Testis (tissue), 3 donors: Measurements from ENCODE around the gene RAPGEF5. TPM values are rescaled to one million over a fixed set of nuclear protein-coding genes. Genes with fewer than 3 reads are reported as not detected.
A peak's percentile ranks its signal among the peaks of the same experiment; 100 is the strongest.
"Not testable (repeated sequence)": the region's sequence is repeated elsewhere in the genome, so short reads cannot be mapped to it uniquely, and the experiment has no call there.

Experiments
- DNase-seq: peaks from one replicate; pipeline ENCODE4 v3.0.0-alpha.2; 2019
- H3K27ac ChIP-seq, 2 donors: fragments of 200-600 bp; sonication (generic); one replicate each; pipeline ENCODE4 v1.5.1; 2019
- H3K27me3 ChIP-seq: fragments of 200-600 bp; sonication (generic); one replicate; pipeline ENCODE4 v1.5.1; 2019
- H3K36me3 ChIP-seq: fragments of 200-600 bp; sonication (generic); one replicate; pipeline ENCODE4 v1.5.1; 2017; ENCODE audit warnings: low read depth; ENCODE audit errors: missing control alignments
- H3K4me1 ChIP-seq: fragments of 200-600 bp; sonication (generic); one replicate; pipeline ENCODE4 v1.5.1; 2019
- H3K4me3 ChIP-seq, 2 donors: fragments of 200-600 bp; sonication (generic); one replicate each; pipeline ENCODE4 v1.5.1; 2017 to 2019
- H3K9me3 ChIP-seq: fragments of 200-600 bp; sonication (generic); one replicate; pipeline ENCODE4 v1.5.1; 2017
- CTCF ChIP-seq, 3 experiments: fragments of 450-650 bp in 2 of 3; fragments of 200-600 bp in 1 of 3; sonication (generic) in 1 of 3; IDR thresholded peaks; one replicate each; pipeline ENCODE4 v1.5.1; 2016 to 2019; ENCODE audit warnings: antibody characterized with exemption in 3 of 3, mild to moderate bottlenecking in 2 of 3, moderate library complexity in 1 of 3
- POLR2A ChIP-seq: fragments of 450-650 bp; IDR thresholded peaks from one replicate; pipeline ENCODE4 v1.6.1; 2017; ENCODE audit warnings: antibody characterized with exemption, mild to moderate bottlenecking, moderate library complexity
- WGBS, 2 donors: methylation state at CpG; one replicate each; pipeline ENCODE4 v1.1.5; 2018; 5-methylcytosine and 5-hydroxymethylcytosine counted together
- intact Hi-C: fragments of 100-400 bp; cut with DNase I; formaldehyde crosslinking; loops from one replicate; pipeline ENCODE4 v1.15.1; 2023; ENCODE audit warnings: low total_unique reads
- polyA plus RNA-seq: library from polyadenylated mRNA; stranded (reverse); fragments of 350-450 nt; fragmentation: Illumina TruSeq; extraction: RNeasy Lipid Tissue Mini Kit (QIAGEN cat#74804); gene quantifications from one replicate; pipeline ENCODE4 v1.2.3, GENCODE V29; 2014; ENCODE audit warnings: low read depth, low replicate concordance; ENCODE audit not compliant: insufficient read depth
- total RNA-seq, 2 donors: library from RNA; depleted of rRNA; stranded (reverse); fragments of >200 nt; gene quantifications; one replicate each; pipeline ENCODE4 v1.2.3, GENCODE V29; 2016

RAPGEF5 gene
- total and polyA plus RNA-seq, 3 donors from 2014 or later = 16.8 to 67.5 (median 63.8) TPM

- Histone ChIP-seq H3K27ac (no peak overlapping the region), H3K27me3 (no peaks in the 10 kb centered on the region), H3K4me3 (no peak overlapping the region), H3K36me3 (no peaks in the 10 kb centered on the region), H3K9me3 (no peaks in the 10 kb centered on the region), H3K4me1 (peaks cover 6% of the 10 kb centered on the region)
- 63 to 82% methylated on average over 6 of the region's 6 CpGs for WGBS, 2 donors
- DNase-seq = no peak
- no peak for TF ChIP-seq POLR2A
- TF ChIP-seq CTCF (IDR thresholded peaks at IDR 0.05) = no peak
- intact Hi-C loops = no loop called here
Observed at GRCh38 chr7:22087861-22088260, 269.1 kb downstream of the RAPGEF5 start.

- Histone ChIP-seq H3K27me3 (no peaks in the 10 kb centered on the region), H3K36me3 (no peaks in the 10 kb centered on the region), H3K4me1 (no peaks in the 10 kb centered on the region), H3K9me3 (no peaks in the 10 kb centered on the region), H3K4me3 (peak overlapping the region; percentile 57 to 80), H3K27ac (peak overlapping the region; percentile 88 to 89)
- no peak for DNase-seq
- intact Hi-C loops = no loop called here
- TF ChIP-seq CTCF (IDR thresholded peaks at IDR 0.05) = no peak
- TF ChIP-seq POLR2A = no peak
- WGBS, 2 donors = 14 to 23% methylated on average over 10 of the region's 10 CpGs
Observed at GRCh38 chr7:22083704-22084240, 273.2 kb downstream of the RAPGEF5 start.

- Histone ChIP-seq H3K27me3 (no peaks in the 10 kb centered on the region), H3K27ac (peak overlapping the region; percentile 88 to 89), H3K4me3 (peak overlapping the region; percentile 57 to 80), H3K9me3 (no peaks in the 10 kb centered on the region), H3K4me1 (no peaks in the 10 kb centered on the region), H3K36me3 (no peaks in the 10 kb centered on the region)
- TF ChIP-seq CTCF (IDR thresholded peaks at IDR 0.05) (peak; percentile 86 to 93 (median 88)), POLR2A (no peak)
- intact Hi-C loops = no loop called here
- WGBS, 2 donors = 0 to 1% methylated on average over 29 to 44 of the region's 55 CpGs
- DNase-seq = peak; percentile 92
Observed at GRCh38 chr7:22082886-22083703, 273.9 kb downstream of the RAPGEF5 start.

- peak overlapping the region; percentile 88 to 89 for H3K27ac ChIP-seq
- WGBS, 2 donors = 2 to 3% methylated on average over 10 of the region's 10 CpGs
- no peak for TF ChIP-seq POLR2A
- no peak for TF ChIP-seq CTCF (IDR thresholded peaks at IDR 0.05)
- no peaks in the 10 kb centered on the region for H3K4me1 ChIP-seq
- H3K36me3 ChIP-seq = no peaks in the 10 kb centered on the region
- H3K4me3 ChIP-seq = peak overlapping the region; percentile 57 to 80
- no peaks in the 10 kb centered on the region for H3K9me3 ChIP-seq
- no peak for DNase-seq
- intact Hi-C loops = no loop called here
- no peaks in the 10 kb centered on the region for H3K27me3 ChIP-seq
Observed at GRCh38 chr7:22082553-22082885, 274.4 kb downstream of the RAPGEF5 start.

- DNase-seq, H3K4me1 ChIP-seq, intact Hi-C loops, H3K27ac ChIP-seq, H3K27me3 ChIP-seq, H3K36me3 ChIP-seq, H3K4me3 ChIP-seq, H3K9me3 ChIP-seq: not testable (repeated sequence)
- 77 to 90% methylated on average over 8 of the region's 8 CpGs for WGBS, 2 donors
Observed at GRCh38 chr7:22080219-22080618, 276.7 kb downstream of the RAPGEF5 start.

- 78 to 84% methylated on average over 6 of the region's 6 CpGs for WGBS, 2 donors
- H3K4me1 ChIP-seq, H3K27me3 ChIP-seq, H3K9me3 ChIP-seq, H3K36me3 ChIP-seq, DNase-seq, H3K27ac ChIP-seq, intact Hi-C loops, H3K4me3 ChIP-seq: not testable (repeated sequence)
Observed at GRCh38 chr7:22078872-22079271, 278.1 kb downstream of the RAPGEF5 start.
